Heart left ventricle (tissue), 16 donors: ENCODE data around the gene COX10. TPM values are rescaled to one million over a fixed set of nuclear protein-coding genes. Genes with fewer than 3 reads are reported as not detected.

Source experiments
- ATAC-seq, 4 donors: fragments of 200-7000 bp; cut with Tn5 transposase; one replicate each; pipeline ENCODE4 v1.9.1; 2020 to 2022; ENCODE audit warnings: moderate library complexity in 4 of 4, mild to moderate bottlenecking in 3 of 4, moderate number of reproducible peaks in 1 of 4
- DNase-seq, 5 donors: peaks; one replicate each; pipeline ENCODE4 v3.0.0-alpha.2; 2020
- H3K27ac ChIP-seq, 12 donors: fragments of 200-600 bp; sonication (generic) in 4 of 12; one replicate each; pipeline versions ENCODE4 v1.5.0 to v1.8.0; 2016 to 2022; ENCODE audit warnings: mild to moderate bottlenecking in 2 of 12
- H3K27me3 ChIP-seq, 9 donors: fragments of 200-600 bp; sonication (generic) in 2 of 9; one replicate each; pipeline versions ENCODE4 v1.5.1 to v1.8.0; 2016 to 2022; ENCODE audit warnings: mild to moderate bottlenecking in 3 of 9
- H3K36me3 ChIP-seq, 9 donors: fragments of 200-600 bp; sonication (generic) in 2 of 9; one replicate each; pipeline versions ENCODE4 v1.5.0 to v1.8.0; 2018 to 2022; ENCODE audit warnings: mild to moderate bottlenecking in 2 of 9
- H3K4me1 ChIP-seq, 12 donors: fragments of 200-600 bp; sonication (generic) in 4 of 12; one replicate each; pipeline versions ENCODE4 v1.5.0 to v1.8.0; 2016 to 2022; ENCODE audit warnings: mild to moderate bottlenecking in 3 of 12
- H3K4me3 ChIP-seq, 12 donors: fragments of 200-600 bp; sonication (generic) in 4 of 12; one replicate each; pipeline versions ENCODE4 v1.5.0 to v1.8.0; 2017 to 2022; ENCODE audit warnings: mild to moderate bottlenecking in 9 of 12, moderate library complexity in 4 of 12
- H3K9me3 ChIP-seq, 12 donors: fragments of 200-600 bp; sonication (generic) in 4 of 12; one replicate each; pipeline versions ENCODE4 v1.5.0 to v1.8.0; 2016 to 2022; ENCODE audit warnings: mild to moderate bottlenecking in 1 of 12
- CTCF ChIP-seq, 12 donors: fragments of 200-600 bp; sonication (generic) in 4 of 12; IDR thresholded peaks; one replicate each; pipeline versions ENCODE4 v1.5.0 to v1.8.0; 2018 to 2022; ENCODE audit warnings: antibody characterized with exemption in 12 of 12, mild to moderate bottlenecking in 5 of 12
- POLR2A ChIP-seq, 2 donors: fragments of 450-650 bp; IDR thresholded peaks; one replicate each; pipeline ENCODE4 v1.6.1; 2017; ENCODE audit warnings: antibody characterized with exemption in 2 of 2, mild to moderate bottlenecking in 2 of 2, moderate library complexity in 2 of 2
- WGBS, 4 donors: extraction: QIAGEN DNeasy Blood & Tissue Kit in 2 of 4; methylation state at CpG; one replicate each; pipeline versions ENCODE4 v1.1.5 to v1.1.7; 2013 to 2018; 5-methylcytosine and 5-hydroxymethylcytosine counted together
- intact Hi-C, 10 donors: fragments of 100-400 bp; cut with DNase I; formaldehyde crosslinking; loops; one replicate each; pipeline versions ENCODE4 v1.11.1 to v1.14.2; 2022
- polyA plus RNA-seq, 2 donors: library from polyadenylated mRNA; stranded (reverse); fragments of 200-250 nt; gene quantifications; one replicate each; pipeline ENCODE4 v1.2.3, GENCODE V29; 2013
- total RNA-seq, 9 donors: library from RNA; depleted of rRNA in 2 of 9; stranded (reverse); fragments of >200 nt in 2 of 9; fragmentation: NEBNext Ultra II Directional in 3 of 9; extraction: Animal tissue kit (Norgen Biotek cat#: 25700) in 3 of 9; gene quantifications; one replicate each; pipeline versions ENCODE4 v1.1.0 to v1.2.4, GENCODE V29; 2016 to 2023
- donor health status: ischemic (EF 13 %, LVEDD 7.1; RV severe dilation, severe dysfunction).
- donor health status: healthy with polysubstance abuse.
- donor health status: DM: no; HTN: yes; CAD: no.
- donor health status: DM: no; HTN: no; CAD: no.
- donor health status: ischemic (EF 25% LVEDD 6.9; RV normal size, moderate dysfunction).
- donor health status: ischemic (EF 25% LVEDD 5.7; RV mildly dilated, moderate dysfunction).
- donor health status: healthy.
- donor health status: DM: yes; HTN: yes; CAD: no.
- donor health status: ischemic (EF 35%, LVEDD 5.7; RV mildly dilated, moderate dysfunction).
- donor health status: nonischemic (EF 11% LVEDD 7.7; RV severe dilation, severe dysfunction).
- donor health status: DM: yes; HTN: yes; CAD: no.
- donor health status: PGD.
- donor health status: ischemic (EF 29% LVEDD 5.4; RV normal size, mild dysfunction).
- donor health status: nonischemic (EF 23%, LVEDD 6.1; RV moderate dilation, normal function).

COX10 gene
- total and polyA plus RNA-seq, 11 donors: 17.8 to 96.0 (median 48.6) TPM

- Histone ChIP-seq H3K36me3 (peaks cover 0 to 6% (median 2%) of the 10 kb centered on the region in 9 donors), H3K27me3 (no peaks in the 10 kb centered on the region), H3K27ac (no peak overlapping the region), H3K9me3 (no peaks in the 10 kb centered on the region), H3K4me3 (no peak overlapping the region), H3K4me1 (peaks cover 0 to 35% (median 8%) of the 10 kb centered on the region in 12 donors)
- intact Hi-C loops: loop anchor here in 1 of 10 donors (10.0 kb wide), 1 partner anchor 119 kb away; no protein-coding TSS in a partner anchor
- no peak for DNase-seq
- 90 to 98% (median 94%) methylated on average over 2 of the region's 2 CpGs for WGBS, 4 donors
- TF ChIP-seq CTCF (IDR thresholded peaks at IDR 0.05): no peak
- no peak for TF ChIP-seq POLR2A (IDR thresholded peaks at IDR 0.05)
- ATAC-seq: no peak
Measured at GRCh38 chr17:14086189-14086588, 16.9 kb downstream of the COX10 start.

DNA sequence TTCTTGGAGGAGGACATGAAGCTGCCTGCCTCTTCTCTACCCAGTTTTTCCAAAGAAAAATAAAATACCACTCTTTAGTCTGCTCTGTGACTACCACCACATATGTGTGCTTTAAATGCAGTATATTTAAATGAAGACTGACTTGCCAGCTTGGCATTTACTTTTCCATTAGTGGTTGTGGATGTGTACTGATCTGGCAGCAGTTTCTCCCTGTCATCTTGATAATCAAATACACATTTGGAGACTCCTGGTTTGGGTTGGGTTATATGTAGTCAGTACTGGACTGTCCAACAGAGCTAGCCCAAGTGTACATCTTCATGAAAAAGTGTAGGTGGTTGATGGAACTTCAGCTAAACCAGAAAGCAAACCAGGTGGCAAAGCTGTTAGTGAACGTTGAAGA is 19.9 kb downstream of the COX10 start:
- H3K27ac ChIP-seq: no peak overlapping the region

DNA sequence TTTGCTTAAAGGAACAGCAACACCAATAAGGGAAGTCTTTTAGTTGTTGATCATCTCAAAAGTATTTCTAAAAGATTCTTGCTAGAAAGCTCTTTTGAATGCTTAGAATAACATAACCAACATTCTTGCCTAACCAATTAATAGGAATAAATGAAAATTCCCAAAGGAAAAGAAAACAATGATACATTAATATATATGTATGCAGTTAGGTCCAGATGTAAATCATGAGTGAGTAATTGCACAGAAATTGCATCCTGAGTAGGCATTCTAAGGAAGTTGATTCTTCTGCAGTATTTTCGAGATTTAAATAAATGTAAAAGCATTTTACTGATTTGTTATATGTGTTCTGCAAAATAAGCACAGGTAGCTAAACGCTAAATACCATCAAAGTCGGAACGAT is 22.1 kb downstream of the COX10 start:
- no peak overlapping the region for H3K27ac ChIP-seq
- 85 to 93% (median 92%) methylated on average over 4 of the region's 4 CpGs for WGBS, 4 donors
- peaks cover 0 to 42% (median 9%) of the 10 kb centered on the region in 12 donors for H3K4me1 ChIP-seq
- H3K27me3 ChIP-seq: no peaks in the 10 kb centered on the region
- intact Hi-C loops: loop anchor here in 1 of 10 donors (10.0 kb wide), 1 partner anchor 113 kb away; no protein-coding TSS in a partner anchor
- H3K36me3 ChIP-seq: no peaks in the 10 kb centered on the region
- H3K9me3 ChIP-seq: no peaks in the 10 kb centered on the region
- no peak for TF ChIP-seq CTCF (IDR thresholded peaks at IDR 0.05)
- no peak for TF ChIP-seq POLR2A (IDR thresholded peaks at IDR 0.05)
- no peak overlapping the region for H3K4me3 ChIP-seq
- no peak for ATAC-seq
- no peak for DNase-seq

More for the DNA sequence above, 19.9 kb downstream of the COX10 start:
- DNase-seq (no peak), ATAC-seq (no peak)
- intact Hi-C loops: loop anchor here in 1 of 10 donors (10.0 kb wide), 1 partner anchor 116 kb away; no protein-coding TSS in a partner anchor
- H3K9me3 ChIP-seq: no peaks in the 10 kb centered on the region
- TF ChIP-seq POLR2A (IDR thresholded peaks at IDR 0.05) (no peak), CTCF (IDR thresholded peaks at IDR 0.05) (no peak)
- peaks cover 0 to 28% (median 6%) of the 10 kb centered on the region in 12 donors for H3K4me1 ChIP-seq
- WGBS, 4 donors: 85 to 100% (median 87%) methylated on average over 1 of the region's 1 CpG
- no peaks in the 10 kb centered on the region for H3K36me3 ChIP-seq
- H3K27me3 ChIP-seq: no peaks in the 10 kb centered on the region
- H3K4me3 ChIP-seq: no peak overlapping the region

DNA sequence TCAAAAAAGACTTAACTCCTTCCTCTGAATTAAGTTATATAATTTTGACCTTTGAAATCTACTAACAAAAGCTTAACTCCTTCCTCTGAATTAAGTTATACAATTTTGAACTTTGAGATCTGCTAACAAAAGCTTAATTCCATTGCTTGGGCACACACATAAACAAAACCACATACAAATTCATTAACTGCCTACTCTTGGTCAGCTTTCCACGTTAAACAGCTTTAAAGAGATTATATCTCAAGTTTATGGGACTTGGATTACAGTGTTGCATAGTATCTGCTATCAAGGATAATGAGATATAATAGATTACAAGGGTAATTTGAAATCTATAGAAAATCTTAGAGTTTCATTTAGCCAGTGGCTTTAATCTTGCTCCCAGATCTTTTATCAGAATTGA is 23.5 kb downstream of the COX10 start:
- no peak for ATAC-seq
- no peaks in the 10 kb centered on the region for H3K9me3 ChIP-seq
- no peak for TF ChIP-seq CTCF (IDR thresholded peaks at IDR 0.05)
- no peak for TF ChIP-seq POLR2A (IDR thresholded peaks at IDR 0.05)
- no peak overlapping the region for H3K27ac ChIP-seq
- intact Hi-C loops: loop anchor here in 1 of 10 donors (10.0 kb wide), 1 partner anchor 112 kb away; no protein-coding TSS in a partner anchor
- peaks cover 0 to 38% (median 9%) of the 10 kb centered on the region in 12 donors for H3K4me1 ChIP-seq
- WGBS, 4 donors: 70 to 84% (median 72%) methylated on average over 1 of the region's 1 CpG
- no peaks in the 10 kb centered on the region for H3K27me3 ChIP-seq
- no peak overlapping the region for H3K4me3 ChIP-seq
- no peaks in the 10 kb centered on the region for H3K36me3 ChIP-seq
- DNase-seq: no peak
